ENCODE measurements around the gene NBAS. TPM values are rescaled to one million over a fixed set of nuclear protein-coding genes. Genes with fewer than 3 reads are reported as not detected.

Gene NBAS
- total and polyA plus RNA-seq, 2 of the 4 experiments (the other 2 are of a cell fraction) = 22.3 to 105 TPM

- intact Hi-C loops (cut with micrococcal nuclease) (no loop called here), in situ Hi-C loops (cut with MboI; ENCODE audit: low sequenced_read_pairs) (no loop called here), dilution Hi-C loops (cut with HindIII; ENCODE audit: low sequenced_read_pairs, unreplicated experiment) (no loop called here)
- H3K27me3 ChIP-seq (ENCODE audit: control insufficient read depth, insufficient read depth, low read length) = no peaks in the 10 kb centered on the region
- no peak overlapping the region for H4K5ac ChIP-seq (ENCODE audit: low read depth, low read length)
- no peak overlapping the region for H2BK5ac ChIP-seq (ENCODE audit: low read depth, low read length, poor library complexity, severe bottlenecking)
- H4K91ac ChIP-seq (ENCODE audit: insufficient read depth, low read depth, low read length) = no peak overlapping the region
- H3K9ac ChIP-seq (ENCODE audit: low read depth, low read length) = no peak overlapping the region
- no peak overlapping the region for H3K14ac ChIP-seq (replicated peaks; ENCODE audit: low read depth, low read length)
- H2BK15ac ChIP-seq (ENCODE audit: low read depth, low read length) = no peak overlapping the region
- no peak overlapping the region for H4K8ac ChIP-seq (ENCODE audit: low read depth in 2 of 2, low read length in 2 of 2)
- H3K56ac ChIP-seq (ENCODE audit: extremely low read depth, insufficient read depth, low read length) = no peak overlapping the region
- H2AK5ac ChIP-seq (ENCODE audit: low read depth, low read length) = no peak overlapping the region
- H3K18ac ChIP-seq (ENCODE audit: low read depth, low read length) = no peak overlapping the region
- H3K36me3 ChIP-seq (ENCODE audit: control insufficient read depth, insufficient read depth, low read length) = peaks cover 10% of the 10 kb centered on the region; the same call in 1 of the 2 replicates
- H2AK9ac ChIP-seq (replicated peaks; ENCODE audit: low read depth, low read length, poor library complexity) = no peak overlapping the region
- no CpG with 5 or more reads among the region's 2 CpGs for WGBS, 2 experiments (ENCODE audit: extremely low coverage in 2 of 2, insufficient read length in 1 of 2)
- no peak overlapping the region for H3K4me2 ChIP-seq (ENCODE audit: low read depth, low read length)
- no peak overlapping the region for H3K23ac ChIP-seq (ENCODE audit: low read depth, low read length)
- H3K4me1 ChIP-seq (ENCODE audit: control insufficient read depth, insufficient read depth, low read length) = peaks cover 3% of the 10 kb centered on the region
- 0 out of 2 replicates have a peak, but pooled peaks cover 3% of the 10 kb centered on the region for H3K9me1 ChIP-seq (ENCODE audit: insufficient read depth, low read length)
- no peak overlapping the region for H2BK20ac ChIP-seq (ENCODE audit: low read depth, low read length)
- no peak overlapping the region for H2AFZ ChIP-seq (replicated peaks; ENCODE audit: low read length, poor library complexity)
- H4K20me1 ChIP-seq (ENCODE audit: insufficient read depth, low read length) = no peaks in the 10 kb centered on the region
- H3K9me3 ChIP-seq (ENCODE audit: control insufficient read depth, insufficient read depth, low read length) = no peaks in the 10 kb centered on the region
- no peak overlapping the region for H2BK120ac ChIP-seq (ENCODE audit: low read depth, low read length)
- no peak overlapping the region for H3K4ac ChIP-seq (ENCODE audit: low read depth, low read length)
- ChIA-PET POLR2A (ENCODE audit: unreplicated experiment) (no interaction called here), CTCF (no interaction called here)
- no peak overlapping the region for H3K27ac ChIP-seq (ENCODE audit: insufficient read depth, low read length)
- ATAC-seq (ENCODE audit: low read depth) (no peak), DNase-seq (no peak)
- no peaks in the 10 kb centered on the region for H3K79me1 ChIP-seq (ENCODE audit: low read depth in 1 of 2, low read length in 2 of 2)
- BruUV-seq (replicated peaks) = no TSS peak
- no peak overlapping the region for H3K4me3 ChIP-seq (ENCODE audit: insufficient read depth, low read depth, low read length)
- TF ChIP-seq SMC3 (IDR thresholded peaks at IDR 0.05; ENCODE audit: low read depth, low read length) = no peak
- TF ChIP-seq RAD21 (IDR thresholded peaks at IDR 0.05; ENCODE audit: low read length) = no peak
- no peak for TF ChIP-seq MAZ (IDR thresholded peaks at IDR 0.05; ENCODE audit: borderline replicate concordance, low read depth, low read length)
- TF ChIP-seq MXI1 (IDR thresholded peaks at IDR 0.05; ENCODE audit: borderline replicate concordance, low read depth, low read length) = no peak
- no peak for TF ChIP-seq USF2 (IDR thresholded peaks at IDR 0.05; ENCODE audit: low read depth, low read length)
- TF ChIP-seq FOS (IDR thresholded peaks at IDR 0.05; ENCODE audit: low read depth, low read length) = no peak
- no peak for TF ChIP-seq CHD1 (IDR thresholded peaks at IDR 0.05; ENCODE audit: low read depth, low read length)
- TF ChIP-seq POLR2A (IDR thresholded peaks at IDR 0.05; ENCODE audit: low read depth, low read length) = no peak
- TF ChIP-seq, protein P1, sequence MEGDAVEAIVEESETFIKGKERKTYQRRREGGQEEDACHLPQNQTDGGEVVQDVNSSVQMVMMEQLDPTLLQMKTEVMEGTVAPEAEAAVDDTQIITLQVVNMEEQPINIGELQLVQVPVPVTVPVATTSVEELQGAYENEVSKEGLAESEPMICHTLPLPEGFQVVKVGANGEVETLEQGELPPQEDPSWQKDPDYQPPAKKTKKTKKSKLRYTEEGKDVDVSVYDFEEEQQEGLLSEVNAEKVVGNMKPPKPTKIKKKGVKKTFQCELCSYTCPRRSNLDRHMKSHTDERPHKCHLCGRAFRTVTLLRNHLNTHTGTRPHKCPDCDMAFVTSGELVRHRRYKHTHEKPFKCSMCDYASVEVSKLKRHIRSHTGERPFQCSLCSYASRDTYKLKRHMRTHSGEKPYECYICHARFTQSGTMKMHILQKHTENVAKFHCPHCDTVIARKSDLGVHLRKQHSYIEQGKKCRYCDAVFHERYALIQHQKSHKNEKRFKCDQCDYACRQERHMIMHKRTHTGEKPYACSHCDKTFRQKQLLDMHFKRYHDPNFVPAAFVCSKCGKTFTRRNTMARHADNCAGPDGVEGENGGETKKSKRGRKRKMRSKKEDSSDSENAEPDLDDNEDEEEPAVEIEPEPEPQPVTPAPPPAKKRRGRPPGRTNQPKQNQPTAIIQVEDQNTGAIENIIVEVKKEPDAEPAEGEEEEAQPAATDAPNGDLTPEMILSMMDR (conservative IDR thresholded peaks at IDR 0.05; ENCODE audit: low read depth, low read length) = no peak
- TF ChIP-seq CEBPB (IDR thresholded peaks at IDR 0.05; ENCODE audit: low read depth, low read length) = no peak
- TF ChIP-seq RFX5 (IDR thresholded peaks at IDR 0.05; ENCODE audit: low read depth, low read length) = no peak
- no peak for TF ChIP-seq MAFK (IDR thresholded peaks at IDR 0.05; ENCODE audit: low read depth, low read length)
- TF ChIP-seq, protein P2, sequence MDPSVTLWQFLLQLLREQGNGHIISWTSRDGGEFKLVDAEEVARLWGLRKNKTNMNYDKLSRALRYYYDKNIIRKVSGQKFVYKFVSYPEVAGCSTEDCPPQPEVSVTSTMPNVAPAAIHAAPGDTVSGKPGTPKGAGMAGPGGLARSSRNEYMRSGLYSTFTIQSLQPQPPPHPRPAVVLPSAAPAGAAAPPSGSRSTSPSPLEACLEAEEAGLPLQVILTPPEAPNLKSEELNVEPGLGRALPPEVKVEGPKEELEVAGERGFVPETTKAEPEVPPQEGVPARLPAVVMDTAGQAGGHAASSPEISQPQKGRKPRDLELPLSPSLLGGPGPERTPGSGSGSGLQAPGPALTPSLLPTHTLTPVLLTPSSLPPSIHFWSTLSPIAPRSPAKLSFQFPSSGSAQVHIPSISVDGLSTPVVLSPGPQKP (IDR thresholded peaks at IDR 0.05; ENCODE audit: borderline replicate concordance, low read depth, low read length) = no peak
- no peak for TF ChIP-seq NFE2L2 (IDR thresholded peaks at IDR 0.05; ENCODE audit: low read depth, low read length)
These were observed 334.5 kb downstream of the NBAS start for GRCh38 chr2:15226661-15227060.

All from IMR-90 (cell line).